ENCODE results near the gene FRMD4A. TPM values are rescaled to one million over a fixed set of nuclear protein-coding genes. Genes with fewer than 3 reads are reported as not detected.

FRMD4A gene
- total RNA-seq, 4 donors from 2014 or later, result 4.4 to 7.1 (median 5.2) TPM

- in situ Hi-C loops (cut with MboI; ENCODE audit: low sequenced_read_pairs in 4 of 4) (no loop called here), intact Hi-C loops (cut with DNase I; ENCODE audit: low total_unique reads) (no loop called here)
- ATAC-seq (no peak), DNase-seq (no peak)
- TF ChIP-seq POLR2A (IDR thresholded peaks at IDR 0.05), result no peak
- TF ChIP-seq, protein P1, sequence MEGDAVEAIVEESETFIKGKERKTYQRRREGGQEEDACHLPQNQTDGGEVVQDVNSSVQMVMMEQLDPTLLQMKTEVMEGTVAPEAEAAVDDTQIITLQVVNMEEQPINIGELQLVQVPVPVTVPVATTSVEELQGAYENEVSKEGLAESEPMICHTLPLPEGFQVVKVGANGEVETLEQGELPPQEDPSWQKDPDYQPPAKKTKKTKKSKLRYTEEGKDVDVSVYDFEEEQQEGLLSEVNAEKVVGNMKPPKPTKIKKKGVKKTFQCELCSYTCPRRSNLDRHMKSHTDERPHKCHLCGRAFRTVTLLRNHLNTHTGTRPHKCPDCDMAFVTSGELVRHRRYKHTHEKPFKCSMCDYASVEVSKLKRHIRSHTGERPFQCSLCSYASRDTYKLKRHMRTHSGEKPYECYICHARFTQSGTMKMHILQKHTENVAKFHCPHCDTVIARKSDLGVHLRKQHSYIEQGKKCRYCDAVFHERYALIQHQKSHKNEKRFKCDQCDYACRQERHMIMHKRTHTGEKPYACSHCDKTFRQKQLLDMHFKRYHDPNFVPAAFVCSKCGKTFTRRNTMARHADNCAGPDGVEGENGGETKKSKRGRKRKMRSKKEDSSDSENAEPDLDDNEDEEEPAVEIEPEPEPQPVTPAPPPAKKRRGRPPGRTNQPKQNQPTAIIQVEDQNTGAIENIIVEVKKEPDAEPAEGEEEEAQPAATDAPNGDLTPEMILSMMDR (IDR thresholded peaks at IDR 0.05 in 4 of 5, conservative IDR thresholded peaks at IDR 0.05 in 1 of 5), result no peak
- H3K9me3 ChIP-seq, result no peaks in the 10 kb centered on the region
- no peaks in the 10 kb centered on the region for H3K27me3 ChIP-seq
- no peak overlapping the region for H3K27ac ChIP-seq
- no peak overlapping the region for H3K4me3 ChIP-seq
- no peaks in the 10 kb centered on the region for H3K36me3 ChIP-seq
- no peaks in the 10 kb centered on the region for H3K4me1 ChIP-seq
Measured at GRCh38 chr10:13733071-13733470, 597.7 kb downstream of the FRMD4A start.

DNA sequence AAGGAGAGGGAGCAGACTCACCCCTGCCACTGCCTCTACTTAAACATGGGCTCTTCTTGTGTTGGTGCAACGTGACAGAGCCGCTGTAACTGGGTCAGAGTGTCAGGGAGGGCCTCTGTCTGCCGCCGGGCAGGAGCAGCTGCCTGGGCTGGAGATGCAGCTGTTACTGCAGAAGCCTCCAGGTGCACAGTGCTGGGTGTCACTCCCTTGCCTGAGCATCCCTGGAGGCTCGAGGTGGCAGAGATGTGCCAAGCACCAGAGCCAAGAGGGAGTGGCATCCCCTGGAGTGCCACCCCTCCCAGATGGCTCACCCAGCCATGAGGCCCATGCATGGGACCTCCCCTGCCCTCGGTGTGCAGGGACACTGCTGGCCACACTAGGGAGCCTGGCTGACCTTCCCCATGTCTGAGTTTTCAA is 598.3 kb downstream of the FRMD4A start:
- DNase-seq (no peak), ATAC-seq (no peak)
- Histone ChIP-seq H3K4me1 (no peaks in the 10 kb centered on the region), H3K4me3 (no peak overlapping the region), H3K27ac (no peak overlapping the region), H3K36me3 (no peaks in the 10 kb centered on the region), H3K9me3 (no peaks in the 10 kb centered on the region), H3K27me3 (no peaks in the 10 kb centered on the region)
- in situ Hi-C loops (cut with MboI; ENCODE audit: low sequenced_read_pairs in 4 of 4), result no loop called here
- no peak for TF ChIP-seq POLR2A (IDR thresholded peaks at IDR 0.05)
- TF ChIP-seq, protein P1 (IDR thresholded peaks at IDR 0.05 in 4 of 5, conservative IDR thresholded peaks at IDR 0.05 in 1 of 5), result no peak
- intact Hi-C loops (cut with DNase I; ENCODE audit: low total_unique reads), result no loop called here

DNA sequence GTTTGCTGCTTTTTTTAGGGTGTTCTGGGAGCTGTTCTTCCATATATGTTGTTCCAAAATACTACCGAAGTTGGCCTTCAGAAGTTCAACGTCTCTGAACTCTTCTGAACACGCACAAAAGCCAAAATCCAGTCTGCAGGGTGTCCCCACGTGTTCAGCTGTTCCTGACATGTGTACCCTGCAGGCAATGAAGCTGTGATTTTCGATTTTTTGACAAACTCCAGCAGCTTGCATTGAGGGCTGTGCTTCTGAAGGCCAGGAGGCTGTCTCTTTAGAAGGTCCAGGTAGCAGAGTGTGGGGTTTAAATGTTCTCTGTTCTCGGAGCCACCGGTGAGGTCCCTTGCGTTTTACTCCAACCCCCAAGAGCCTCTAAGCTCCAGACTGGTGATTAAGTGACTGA is 598.9 kb downstream of the FRMD4A start:
- no peak for TF ChIP-seq POLR2A (IDR thresholded peaks at IDR 0.05)
- TF ChIP-seq, protein P1 (IDR thresholded peaks at IDR 0.05 in 4 of 5, conservative IDR thresholded peaks at IDR 0.05 in 1 of 5), result no peak
- Histone ChIP-seq H3K27me3 (no peaks in the 10 kb centered on the region), H3K4me3 (no peak overlapping the region), H3K36me3 (no peaks in the 10 kb centered on the region), H3K9me3 (no peaks in the 10 kb centered on the region), H3K27ac (no peak overlapping the region), H3K4me1 (no peaks in the 10 kb centered on the region)
- intact Hi-C loops (cut with DNase I; ENCODE audit: low total_unique reads) (no loop called here), in situ Hi-C loops (cut with MboI; ENCODE audit: low sequenced_read_pairs in 4 of 4) (no loop called here)
- no peak for DNase-seq
- ATAC-seq, result no peak

- no peaks in the 10 kb centered on the region for H3K9me3 ChIP-seq
- DNase-seq (no peak), ATAC-seq (no peak)
- no peak for TF ChIP-seq POLR2A (IDR thresholded peaks at IDR 0.05)
- TF ChIP-seq, protein P1 (IDR thresholded peaks at IDR 0.05 in 4 of 5, conservative IDR thresholded peaks at IDR 0.05 in 1 of 5), result no peak
- in situ Hi-C loops (cut with MboI; ENCODE audit: low sequenced_read_pairs in 4 of 4), result no loop called here
- no peaks in the 10 kb centered on the region for H3K36me3 ChIP-seq
- H3K4me3 ChIP-seq, result no peak overlapping the region
- intact Hi-C loops (cut with DNase I; ENCODE audit: low total_unique reads), result no loop called here
- H3K27ac ChIP-seq, result no peak overlapping the region
- no peaks in the 10 kb centered on the region for H3K27me3 ChIP-seq
- H3K4me1 ChIP-seq, result no peaks in the 10 kb centered on the region
Measured at GRCh38 chr10:13730956-13731355, 599.8 kb downstream of the FRMD4A start.

DNA sequence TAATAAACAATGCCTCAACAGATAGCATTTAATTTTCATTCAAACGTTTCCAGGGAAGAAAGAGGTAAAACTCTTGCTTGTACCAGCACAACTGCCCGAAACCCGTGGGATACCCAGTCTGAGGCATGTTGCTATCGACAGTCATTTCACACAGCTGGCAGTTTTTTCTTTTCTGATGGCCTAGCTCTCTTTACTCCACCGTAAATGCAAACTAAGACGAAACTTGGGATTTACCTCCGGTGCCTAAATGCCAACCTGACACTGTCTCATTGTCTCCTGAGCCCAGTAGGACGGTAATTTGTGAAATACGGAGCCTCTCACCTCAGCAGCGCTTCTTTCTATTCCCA is 600.4 kb downstream of the FRMD4A start:
- ATAC-seq, result no peak
- in situ Hi-C loops (cut with MboI; ENCODE audit: low sequenced_read_pairs in 4 of 4) (no loop called here), intact Hi-C loops (cut with DNase I; ENCODE audit: low total_unique reads) (no loop called here)
- DNase-seq, result no peak
- Histone ChIP-seq H3K4me3 (no peak overlapping the region), H3K4me1 (no peaks in the 10 kb centered on the region), H3K27ac (no peak overlapping the region), H3K36me3 (no peaks in the 10 kb centered on the region), H3K27me3 (no peaks in the 10 kb centered on the region), H3K9me3 (no peaks in the 10 kb centered on the region)
- TF ChIP-seq, protein P1 (IDR thresholded peaks at IDR 0.05 in 4 of 5, conservative IDR thresholded peaks at IDR 0.05 in 1 of 5), result no peak
- no peak for TF ChIP-seq POLR2A (IDR thresholded peaks at IDR 0.05)
